ENCODE data around the gene AFP. TPM values are rescaled to one million over a fixed set of nuclear protein-coding genes. Genes with fewer than 3 reads are reported as not detected.
A peak's percentile ranks its signal among the peaks of the same experiment; 100 is the strongest.

Gene AFP
- total RNA-seq, 1 donor = not detected

- no peak for DNase-seq (ENCODE audit: low read depth)
- no peak for TF ChIP-seq CTCF (IDR thresholded peaks at IDR 0.05; ENCODE audit: insufficient read depth, low read depth, low read length)
- H3K4me3 ChIP-seq (ENCODE audit: low read depth, low read length) = no peak overlapping the region
Measured at GRCh38 chr4:73429118-73429517, 6.9 kb upstream of the AFP start.

DNA sequence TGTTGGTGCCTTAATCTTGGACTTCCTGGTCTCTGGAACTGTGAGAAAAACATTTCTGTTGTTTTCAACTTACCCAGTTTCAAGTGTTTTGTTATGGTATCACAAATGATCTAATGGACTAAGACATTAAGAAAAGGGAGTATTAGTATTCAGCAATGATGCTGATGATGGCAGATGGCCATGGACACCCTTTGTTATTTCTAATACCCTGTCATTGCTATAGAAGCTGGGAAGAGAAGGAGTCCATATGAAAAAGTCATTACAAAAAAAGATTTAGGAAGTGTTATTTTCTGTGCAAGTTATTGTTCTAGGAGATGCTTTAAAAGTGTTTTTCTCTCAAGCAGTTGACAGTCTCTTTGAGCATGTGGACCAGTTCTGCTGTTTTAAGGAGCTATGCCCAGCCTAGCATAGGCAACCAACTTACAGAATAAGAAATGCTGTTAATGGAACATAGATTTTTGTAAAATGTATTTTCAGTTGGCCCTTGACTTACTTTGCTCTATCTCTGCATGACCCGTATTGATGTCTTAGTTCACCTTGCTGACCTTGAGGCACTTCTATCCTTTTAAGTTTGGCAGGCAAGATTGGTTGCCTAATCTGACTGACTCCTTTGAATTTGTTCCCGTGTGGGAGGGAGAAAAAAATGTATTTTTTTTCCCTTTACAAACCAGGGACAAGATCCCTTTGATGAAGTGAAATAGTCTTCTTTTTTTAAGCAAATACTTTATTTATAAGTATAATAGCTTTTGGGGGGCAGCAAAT lies 6.0 kb upstream of the AFP start:
- no peak for TF ChIP-seq CTCF (IDR thresholded peaks at IDR 0.05; ENCODE audit: insufficient read depth, low read depth, low read length)
- no peak for DNase-seq (ENCODE audit: low read depth)
- no peak overlapping the region for H3K4me3 ChIP-seq (ENCODE audit: low read depth, low read length)

DNA sequence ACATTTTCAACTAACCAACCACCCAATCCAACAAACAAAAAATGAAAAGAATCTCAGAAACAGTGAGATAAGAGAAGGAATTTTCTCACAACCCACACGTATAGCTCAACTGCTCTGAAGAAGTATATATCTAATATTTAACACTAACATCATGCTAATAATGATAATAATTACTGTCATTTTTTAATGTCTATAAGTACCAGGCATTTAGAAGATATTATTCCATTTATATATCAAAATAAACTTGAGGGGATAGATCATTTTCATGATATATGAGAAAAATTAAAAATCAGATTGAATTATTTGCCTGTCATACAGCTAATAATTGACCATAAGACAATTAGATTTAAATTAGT lies 4.2 kb upstream of the AFP start:
- DNase-seq (ENCODE audit: low read depth) = no peak
- no peak for TF ChIP-seq CTCF (IDR thresholded peaks at IDR 0.05; ENCODE audit: insufficient read depth, low read depth, low read length)
- no peak overlapping the region for H3K4me3 ChIP-seq (ENCODE audit: low read depth, low read length)

GRCh38 chr4:73432169-73433000 lies 3.6 kb upstream of the AFP start:
- no peak for DNase-seq (ENCODE audit: low read depth)
- no peak overlapping the region for H3K4me3 ChIP-seq (ENCODE audit: low read depth, low read length)
- no peak for TF ChIP-seq CTCF (IDR thresholded peaks at IDR 0.05; ENCODE audit: insufficient read depth, low read depth, low read length)

DNA sequence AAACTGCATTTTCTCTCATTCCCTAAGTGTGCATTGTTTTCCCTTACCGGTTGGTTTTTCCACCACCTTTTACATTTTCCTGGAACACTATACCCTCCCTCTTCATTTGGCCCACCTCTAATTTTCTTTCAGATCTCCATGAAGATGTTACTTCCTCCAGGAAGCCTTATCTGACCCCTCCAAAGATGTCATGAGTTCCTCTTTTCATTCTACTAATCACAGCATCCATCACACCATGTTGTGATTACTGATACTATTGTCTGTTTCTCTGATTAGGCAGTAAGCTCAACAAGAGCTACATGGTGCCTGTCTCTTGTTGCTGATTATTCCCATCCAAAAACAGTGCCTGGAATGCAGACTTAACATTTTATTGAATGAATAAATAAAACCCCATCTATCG lies 2.9 kb upstream of the AFP start:
- DNase-seq (ENCODE audit: low read depth) = no peak
- no peak for TF ChIP-seq CTCF (IDR thresholded peaks at IDR 0.05; ENCODE audit: insufficient read depth, low read depth, low read length)
- H3K4me3 ChIP-seq (ENCODE audit: low read depth, low read length) = no peak overlapping the region

GRCh38 chr4:73434311-73434710 lies 1.7 kb upstream of the AFP start:
- TF ChIP-seq CTCF (IDR thresholded peaks at IDR 0.05; ENCODE audit: insufficient read depth, low read depth, low read length) = peak; percentile 65

More at GRCh38 chr4:73434311-73434710, 1.7 kb upstream of the AFP start:
- DNase-seq (ENCODE audit: low read depth) = peak; percentile 13
- no peak overlapping the region for H3K4me3 ChIP-seq (ENCODE audit: low read depth, low read length)
